Smooth muscle cell (in vitro differentiated cells): ENCODE measurements around the gene ERP44. TPM values are rescaled to one million over a fixed set of nuclear protein-coding genes. Genes with fewer than 3 reads are reported as not detected.

Experiments used
- DNase-seq: peaks from one replicate; lab custom pipeline; 2025; ENCODE audit not compliant: unreplicated experiment; lab: John Stamatoyannopoulos, UW
- H2AFZ ChIP-seq: fragments of 200-600 bp; sonication (generic); 2 replicates; pipeline ENCODE4 v1.6.0; 2016; ENCODE audit warnings: antibody characterized with exemption, low read depth, mild to moderate bottlenecking
- H3F3A ChIP-seq: fragments of 200-600 bp; sonication (generic); 2 replicates; pipeline ENCODE4 v1.6.0; 2017; ENCODE audit warnings: antibody characterized with exemption, low read depth
- H3K27ac ChIP-seq: fragments of 200-600 bp; sonication (generic); 2 replicates; pipeline ENCODE4 v1.5.1; 2016; ENCODE audit warnings: low read depth, mild to moderate bottlenecking
- H3K27me3 ChIP-seq: fragments of 200-600 bp; sonication (generic); 2 replicates; pipeline ENCODE4 v1.6.1; 2016; ENCODE audit warnings: low read depth, mild to moderate bottlenecking
- H3K36me3 ChIP-seq: fragments of 200-600 bp; sonication (generic); 2 replicates; pipeline ENCODE4 v1.5.1; 2016; ENCODE audit warnings: low read depth
- H3K4me1 ChIP-seq: fragments of 200-600 bp; sonication (generic); 2 replicates; pipeline ENCODE4 v1.5.1; 2016; ENCODE audit warnings: low read depth
- H3K4me2 ChIP-seq: fragments of 200-600 bp; sonication (generic); 2 replicates; pipeline ENCODE4 v1.6.0; 2016; ENCODE audit warnings: mild to moderate bottlenecking
- H3K4me3 ChIP-seq: fragments of 200-600 bp; sonication (generic); 2 replicates; pipeline ENCODE4 v1.5.1; 2016; ENCODE audit warnings: mild to moderate bottlenecking
- H3K79me2 ChIP-seq: fragments of 200-600 bp; sonication (generic); 2 replicates; pipeline ENCODE4 v1.6.0; 2016; ENCODE audit warnings: low read depth, mild to moderate bottlenecking
- H3K9ac ChIP-seq: fragments of 200-600 bp; sonication (generic); 2 replicates; pipeline ENCODE4 v1.6.0; 2016; ENCODE audit warnings: low read depth
- H3K9me3 ChIP-seq: fragments of 200-600 bp; sonication (generic); replicated peaks from 2 replicates; pipeline ENCODE4 v1.5.1; 2016; ENCODE audit warnings: low read depth
- H4K20me1 ChIP-seq: fragments of 200-600 bp; sonication (generic); 2 replicates; pipeline ENCODE4 v1.6.0; 2016; ENCODE audit warnings: low read depth
- WGBS: methylation state at CpG from one replicate; pipeline ENCODE4 v1.1.7; 2016; ENCODE audit warnings: low lambda C conversion rate; 5-methylcytosine and 5-hydroxymethylcytosine counted together
- polyA plus RNA-seq: library from polyadenylated mRNA; unstranded; fragments of >200 nt; fragmentation: Nextera tagmentation; extraction: Ambion mirVana; gene quantifications from 2 replicates; pipeline ENCODE4 v1.2.1, GENCODE V29; 2016
- total RNA-seq: library from RNA; depleted of rRNA; stranded (reverse); fragments of >200 nt; gene quantifications from 2 replicates; pipeline ENCODE4 v1.2.3, GENCODE V29; 2014
- TF ChIP-seq, protein P1 (sequence below): fragments of 200-600 bp; sonication (generic); IDR thresholded peaks from 2 replicates; pipeline ENCODE4 v1.5.1; 2017; ENCODE audit warnings: borderline replicate concordance, mild to moderate bottlenecking, antibody characterized with exemption; ENCODE audit not compliant: insufficient read depth, poor library complexity, severe bottlenecking

The ERP44 gene
- total and polyA plus RNA-seq, 2 experiments from 2014 or later = 32.0 to 38.5 TPM

DNA sequence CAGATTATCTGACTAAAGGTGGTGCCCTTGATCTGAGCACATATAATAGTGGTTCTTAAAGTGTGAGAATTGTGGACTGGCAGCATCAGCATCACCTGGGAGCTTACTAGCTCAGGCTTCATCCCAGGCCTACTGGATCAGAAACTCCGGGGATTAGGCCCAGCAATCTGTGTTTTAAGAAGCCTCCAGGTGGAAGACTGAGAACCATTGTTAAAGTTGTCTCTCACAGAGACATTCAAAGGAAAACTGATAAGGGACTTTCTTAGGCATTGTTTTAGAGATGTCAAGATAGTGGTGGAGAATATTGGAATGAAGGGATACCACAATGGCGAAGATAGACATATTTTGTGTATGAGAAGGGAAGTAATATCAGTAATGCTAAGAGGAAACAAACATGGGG lies 132.8 kb downstream of the ERP44 start:
- Histone ChIP-seq H2AFZ (no peak overlapping the region), H3K4me1 (peaks cover 24% of the 10 kb centered on the region), H3K9me3 (no peaks in the 10 kb centered on the region), H3K27me3 (no peaks in the 10 kb centered on the region), H3K36me3 (no peaks in the 10 kb centered on the region), H3K79me2 (no peaks in the 10 kb centered on the region), H3K4me2 (no peak overlapping the region), H4K20me1 (no peaks in the 10 kb centered on the region), H3K27ac (no peak overlapping the region), H3F3A (peaks cover 3% of the 10 kb centered on the region), H3K4me3 (no peak overlapping the region), H3K9ac (no peak overlapping the region)
- no peak for DNase-seq
- TF ChIP-seq, protein P1, sequence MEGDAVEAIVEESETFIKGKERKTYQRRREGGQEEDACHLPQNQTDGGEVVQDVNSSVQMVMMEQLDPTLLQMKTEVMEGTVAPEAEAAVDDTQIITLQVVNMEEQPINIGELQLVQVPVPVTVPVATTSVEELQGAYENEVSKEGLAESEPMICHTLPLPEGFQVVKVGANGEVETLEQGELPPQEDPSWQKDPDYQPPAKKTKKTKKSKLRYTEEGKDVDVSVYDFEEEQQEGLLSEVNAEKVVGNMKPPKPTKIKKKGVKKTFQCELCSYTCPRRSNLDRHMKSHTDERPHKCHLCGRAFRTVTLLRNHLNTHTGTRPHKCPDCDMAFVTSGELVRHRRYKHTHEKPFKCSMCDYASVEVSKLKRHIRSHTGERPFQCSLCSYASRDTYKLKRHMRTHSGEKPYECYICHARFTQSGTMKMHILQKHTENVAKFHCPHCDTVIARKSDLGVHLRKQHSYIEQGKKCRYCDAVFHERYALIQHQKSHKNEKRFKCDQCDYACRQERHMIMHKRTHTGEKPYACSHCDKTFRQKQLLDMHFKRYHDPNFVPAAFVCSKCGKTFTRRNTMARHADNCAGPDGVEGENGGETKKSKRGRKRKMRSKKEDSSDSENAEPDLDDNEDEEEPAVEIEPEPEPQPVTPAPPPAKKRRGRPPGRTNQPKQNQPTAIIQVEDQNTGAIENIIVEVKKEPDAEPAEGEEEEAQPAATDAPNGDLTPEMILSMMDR = no peak
- WGBS = 89% methylated on average over 2 of the region's 2 CpGs

DNA sequence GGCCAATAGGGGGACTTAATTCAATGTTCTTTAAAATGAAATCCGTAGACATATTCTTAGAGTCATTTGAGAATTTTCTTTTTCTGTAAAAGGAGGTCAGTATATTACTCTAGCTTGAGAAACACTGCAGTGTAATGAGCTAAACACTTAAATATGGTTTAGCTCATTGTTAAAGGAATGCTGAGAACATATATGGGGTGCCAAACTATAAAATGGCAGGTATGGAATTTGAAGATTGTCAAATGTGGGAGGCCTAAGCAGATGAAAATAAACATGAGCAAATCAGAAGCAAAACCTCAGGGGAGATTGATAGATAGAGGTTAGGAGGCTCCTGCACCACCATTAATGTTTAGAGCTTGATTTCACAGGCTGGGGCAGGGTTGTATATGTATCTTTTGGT lies 134.5 kb downstream of the ERP44 start:
- DNase-seq = no peak
- Histone ChIP-seq H3K9me3 (no peaks in the 10 kb centered on the region), H4K20me1 (no peaks in the 10 kb centered on the region), H3F3A (peaks cover 3% of the 10 kb centered on the region), H3K9ac (no peak overlapping the region), H3K4me3 (no peak overlapping the region), H3K4me2 (peak overlapping the region; percentile 37), H3K27me3 (no peaks in the 10 kb centered on the region), H3K27ac (no peak overlapping the region), H2AFZ (no peak overlapping the region), H3K36me3 (no peaks in the 10 kb centered on the region), H3K79me2 (no peaks in the 10 kb centered on the region), H3K4me1 (peaks cover 24% of the 10 kb centered on the region)
- TF ChIP-seq, protein P1 = no peak
- WGBS = 95% methylated on average over 1 of the region's 1 CpG

DNA sequence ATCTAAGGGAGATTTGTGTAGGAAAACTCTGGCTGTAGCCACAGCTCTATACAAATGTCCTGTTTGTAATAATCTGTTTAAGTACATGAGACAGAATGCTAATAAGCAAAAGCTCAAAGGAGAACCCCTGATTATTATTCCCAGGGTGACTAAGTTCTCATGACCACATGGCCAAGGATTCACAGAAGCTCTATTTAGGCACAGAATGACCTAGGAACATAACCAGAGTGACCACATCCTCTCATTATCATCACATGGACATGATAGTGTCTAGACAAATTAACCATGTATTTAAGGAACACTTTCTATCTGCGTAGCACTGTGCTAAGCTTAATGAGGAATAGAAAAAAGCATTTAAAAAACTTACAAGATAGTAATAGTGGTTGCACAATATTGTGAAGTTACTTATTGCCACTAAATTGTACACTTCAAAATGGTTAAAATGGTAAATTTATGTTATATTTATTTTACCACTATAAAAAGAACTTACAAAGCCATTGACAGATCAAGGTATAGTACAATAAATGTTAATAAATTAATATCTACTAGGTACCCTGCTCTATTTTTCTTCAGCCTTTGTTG lies 136.0 kb downstream of the ERP44 start:
- DNase-seq = no peak
- H3K4me3 ChIP-seq = no peak overlapping the region
- H3K9me3 ChIP-seq = no peaks in the 10 kb centered on the region
- H3K4me2 ChIP-seq = peak overlapping the region; percentile 20
- peaks cover 18% of the 10 kb centered on the region for H3K4me1 ChIP-seq
- no peaks in the 10 kb centered on the region for H3K36me3 ChIP-seq
- H2AFZ ChIP-seq = no peak overlapping the region
- WGBS = 24% methylated on average over 1 of the region's 1 CpG
- no peaks in the 10 kb centered on the region for H3K27me3 ChIP-seq
- TF ChIP-seq, protein P1 = no peak
- no peaks in the 10 kb centered on the region for H4K20me1 ChIP-seq
- no peaks in the 10 kb centered on the region for H3K79me2 ChIP-seq
- peaks cover 3% of the 10 kb centered on the region for H3F3A ChIP-seq
- H3K9ac ChIP-seq = no peak overlapping the region
- peak overlapping the region; percentile 73 for H3K27ac ChIP-seq

DNA sequence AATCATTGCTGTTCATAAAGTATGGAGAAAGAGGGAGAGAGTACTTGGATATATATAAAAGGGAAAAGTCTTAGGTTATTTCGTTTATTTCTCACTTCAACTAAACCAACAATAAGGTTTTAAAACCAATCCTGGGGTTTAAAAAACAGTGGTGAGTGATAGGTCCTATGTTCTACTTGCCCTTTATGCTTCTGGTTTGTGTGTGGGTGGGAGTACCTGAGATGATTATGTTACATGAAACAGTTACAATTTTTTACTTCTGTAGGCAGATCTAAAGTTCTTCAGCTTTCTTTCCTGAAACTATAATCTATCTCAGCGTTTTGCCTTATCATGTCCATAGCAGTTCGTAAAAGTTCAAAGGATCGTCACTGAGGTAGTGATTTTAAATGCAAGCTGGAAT lies 143.2 kb downstream of the ERP44 start:
- TF ChIP-seq, protein P1 = no peak
- Histone ChIP-seq H3K27ac (no peak overlapping the region), H3K9me3 (no peaks in the 10 kb centered on the region), H3K4me3 (no peak overlapping the region), H3K27me3 (no peaks in the 10 kb centered on the region), H3K79me2 (peaks cover 1% of the 10 kb centered on the region), H4K20me1 (no peaks in the 10 kb centered on the region), H3K9ac (no peak overlapping the region), H3K4me1 (no peaks in the 10 kb centered on the region), H2AFZ (no peak overlapping the region), H3F3A (no peaks in the 10 kb centered on the region), H3K36me3 (no peaks in the 10 kb centered on the region), H3K4me2 (no peak overlapping the region)
- 67% methylated on average over 4 of the region's 4 CpGs for WGBS
- DNase-seq = no peak
